OCI-LY1 (cell line): ENCODE results near the gene L3HYPDH.

ENCODE experiments used
- H2AFZ ChIP-seq: fragments of 200-600 bp; sonication (generic), shearing (Covaris generic); 2 replicates; pipeline ENCODE4 v1.6.0; 2014; ENCODE audit warnings: antibody characterized with exemption, mild to moderate bottlenecking, low read length
- H3F3A ChIP-seq: fragments of 200-600 bp; sonication (generic), shearing (Covaris generic); 2 replicates; pipeline ENCODE4 v1.6.0; 2014; ENCODE audit warnings: mild to moderate bottlenecking, antibody characterized with exemption, low read length, moderate library complexity; ENCODE audit not compliant: insufficient read depth
- H3K27ac ChIP-seq: fragments of 200-600 bp; sonication (generic); 2 replicates; pipeline ENCODE4 v1.5.1; 2014; ENCODE audit warnings: low read length, mixed run types, mild to moderate bottlenecking, low read depth; ENCODE audit not compliant: poor library complexity, severe bottlenecking
- H3K27me3 ChIP-seq: fragments of 200-600 bp; sonication (generic); 2 replicates; pipeline ENCODE4 v1.6.0; 2014; ENCODE audit warnings: antibody characterized with exemption, mild to moderate bottlenecking, low read length, moderate library complexity; ENCODE audit not compliant: insufficient read depth
- H3K36me3 ChIP-seq: fragments of 200-600 bp; sonication (generic); 2 replicates; pipeline ENCODE4 v1.6.1; 2014; ENCODE audit warnings: mild to moderate bottlenecking, antibody characterized with exemption, low read length, moderate library complexity, mixed read lengths; ENCODE audit not compliant: insufficient read depth
- H3K4me1 ChIP-seq: fragments of 200-600 bp; sonication (generic); 2 replicates; pipeline ENCODE4 v1.5.1; 2014; ENCODE audit warnings: mild to moderate bottlenecking, low read length, moderate library complexity; ENCODE audit not compliant: insufficient read depth, severe bottlenecking
- H3K4me2 ChIP-seq: fragments of 200-600 bp; sonication (generic), shearing (Covaris generic); 2 replicates; pipeline ENCODE4 v1.6.1; 2014; ENCODE audit warnings: low read length
- H3K4me3 ChIP-seq: fragments of 200-600 bp; sonication (generic); 2 replicates; pipeline ENCODE4 v1.5.1; 2014; ENCODE audit warnings: low read length, low read depth, mild to moderate bottlenecking, mixed read lengths; ENCODE audit not compliant: poor library complexity, severe bottlenecking
- H3K79me2 ChIP-seq: fragments of 200-600 bp; shearing (Covaris generic); 2 replicates; pipeline ENCODE4 v1.6.1; 2016; ENCODE audit warnings: mixed run types, low read length, mixed read lengths; ENCODE audit not compliant: insufficient read depth
- H3K9ac ChIP-seq: fragments of 200-600 bp; sonication (generic), shearing (Covaris generic); 2 replicates; pipeline ENCODE4 v1.6.1; 2014; ENCODE audit warnings: mild to moderate bottlenecking, low read length, mixed read lengths
- H3K9me2 ChIP-seq: fragments of 200-600 bp; sonication (generic), shearing (Covaris generic); 2 replicates; pipeline ENCODE4 v1.6.1; 2014; ENCODE audit warnings: low read depth, mild to moderate bottlenecking, low read length, mixed read lengths
- H3K9me3 ChIP-seq: fragments of 200-600 bp; shearing (Covaris generic); 2 replicates; pipeline ENCODE4 v1.6.1; 2014; ENCODE audit warnings: low read length, mixed read lengths
- H4K20me1 ChIP-seq: fragments of 200-600 bp; sonication (generic), shearing (Covaris generic); 2 replicates; pipeline ENCODE4 v1.6.0; 2016; ENCODE audit warnings: mild to moderate bottlenecking, low read length; ENCODE audit not compliant: insufficient read depth
- CTCF ChIP-seq: fragments of 200-600 bp; sonication (generic), shearing (Covaris generic); IDR thresholded peaks from 2 replicates; pipeline ENCODE4 v1.5.1; 2017; ENCODE audit warnings: mild to moderate bottlenecking, antibody characterized with exemption, low read length, moderate library complexity, mixed read lengths
- EZH2 ChIP-seq: fragments of 200-600 bp; sonication (generic), shearing (Covaris generic); IDR thresholded peaks from 2 replicates; pipeline ENCODE4 v1.8.0; 2017; ENCODE audit warnings: borderline replicate concordance, mixed run types, mild to moderate bottlenecking, antibody characterized with exemption, low read length, moderate library complexity, mixed read lengths

The L3HYPDH gene

DNA sequence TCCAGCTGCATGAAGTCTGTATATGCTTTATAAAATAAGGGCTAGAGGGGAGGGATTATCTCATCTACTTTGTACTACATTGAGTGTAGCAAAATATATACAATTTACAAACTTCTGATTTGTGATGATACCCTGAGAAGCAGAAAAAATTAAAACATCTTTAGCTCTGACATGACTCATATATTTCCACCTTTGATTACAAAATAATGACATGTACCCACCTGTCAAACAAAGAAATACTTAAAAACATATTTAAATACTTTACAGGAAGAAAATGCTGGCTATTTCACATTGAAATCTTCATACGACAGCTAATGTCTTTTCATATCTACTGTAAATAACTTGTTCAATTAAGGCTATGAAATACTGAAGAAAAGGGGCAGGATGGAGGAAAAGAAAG, 22.3 kb downstream of the L3HYPDH start:
- H3F3A ChIP-seq: no peaks in the 10 kb centered on the region
- H3K79me2 ChIP-seq: no peaks in the 10 kb centered on the region
- H3K36me3 ChIP-seq: peaks cover 8% of the 10 kb centered on the region; the same call in 1 of the 2 replicates
- peaks cover 10% of the 10 kb centered on the region for H3K4me1 ChIP-seq
- H3K4me2 ChIP-seq: no peak overlapping the region
- H2AFZ ChIP-seq: no peak overlapping the region
- H3K27ac ChIP-seq: no peak overlapping the region
- TF ChIP-seq CTCF: no peak
- TF ChIP-seq EZH2: no peak
- 0 out of 2 replicates have a peak, but pooled peaks cover 3% of the 10 kb centered on the region for H3K27me3 ChIP-seq
- no peaks in the 10 kb centered on the region for H4K20me1 ChIP-seq
- no peaks in the 10 kb centered on the region for H3K9me3 ChIP-seq
- no peak overlapping the region for H3K4me3 ChIP-seq
- H3K9me2 ChIP-seq: no peaks in the 10 kb centered on the region
- no peak overlapping the region for H3K9ac ChIP-seq

GRCh38 chr14:59460378-59460777, 23.8 kb downstream of the L3HYPDH start:
- no peaks in the 10 kb centered on the region for H3F3A ChIP-seq
- no peaks in the 10 kb centered on the region for H4K20me1 ChIP-seq
- H3K9me3 ChIP-seq: no peaks in the 10 kb centered on the region
- H2AFZ ChIP-seq: no peak overlapping the region
- H3K4me1 ChIP-seq: peaks cover 10% of the 10 kb centered on the region
- no peak overlapping the region for H3K27ac ChIP-seq
- no peak overlapping the region for H3K4me2 ChIP-seq
- no peaks in the 10 kb centered on the region for H3K9me2 ChIP-seq
- no peak for TF ChIP-seq EZH2
- no peak for TF ChIP-seq CTCF
- no peak overlapping the region for H3K4me3 ChIP-seq
- H3K79me2 ChIP-seq: no peaks in the 10 kb centered on the region
- 0 out of 2 replicates have a peak, but pooled peaks cover 3% of the 10 kb centered on the region for H3K27me3 ChIP-seq
- H3K36me3 ChIP-seq: peaks cover 8% of the 10 kb centered on the region; the same call in 1 of the 2 replicates
- no peak overlapping the region for H3K9ac ChIP-seq

- no peak for TF ChIP-seq EZH2
- TF ChIP-seq CTCF: no peak
- H3K27me3 ChIP-seq: no peaks in the 10 kb centered on the region
- no peak overlapping the region for H3K4me3 ChIP-seq
- no peak overlapping the region for H2AFZ ChIP-seq
- no peaks in the 10 kb centered on the region for H4K20me1 ChIP-seq
- H3K4me2 ChIP-seq: no peak overlapping the region
- peaks cover 5% of the 10 kb centered on the region; the same call in 1 of the 2 replicates for H3K36me3 ChIP-seq
- no peaks in the 10 kb centered on the region for H3K79me2 ChIP-seq
- H3F3A ChIP-seq: no peaks in the 10 kb centered on the region
- H3K27ac ChIP-seq: no peak overlapping the region
- H3K9ac ChIP-seq: no peak overlapping the region
- no peaks in the 10 kb centered on the region for H3K9me2 ChIP-seq
- H3K4me1 ChIP-seq: no peaks in the 10 kb centered on the region
- no peaks in the 10 kb centered on the region for H3K9me3 ChIP-seq
Measured at GRCh38 chr14:59458486-59458885, 25.7 kb downstream of the L3HYPDH start.
